HepG2 (cell line): ENCODE results near the gene SIKE1. TPM values are rescaled to one million over a fixed set of nuclear protein-coding genes. Genes with fewer than 3 reads are reported as not detected.

Source experiments
- ATAC-seq: fragments of 200-7000 bp; cut with Tn5 transposase; 3 replicates; pipeline ENCODE4 v1.9.1; 2020; ENCODE audit warnings: mild to moderate bottlenecking, moderate library complexity
- BruUV-seq: library from RNA; stranded (reverse); fragments of 400-500 nt; replicated peaks from 2 replicates; lab custom pipeline; 2021; lab: Mats Ljungman, UMichigan
- CTCF ChIA-PET: fragments of 300-600 bp; formaldehyde crosslinking; extraction: SDS; loops from one replicate; lab custom pipeline; 2021; ENCODE audit warnings: low total read pairs, inconsistent platforms, low intra/inter-chr PET ratio; lab: Yijun Ruan, JAX
- POLR2A ChIA-PET: fragments of 350-600 bp; sonication (Branson Sonifier 250); formaldehyde crosslinking; loops from one replicate; lab custom pipeline; 2020; ENCODE audit warnings: antibody characterized with exemption, inconsistent platforms; lab: Yijun Ruan, JAX
- DNase-seq: peaks from one replicate; pipeline ENCODE4 v3.0.0-alpha.2; 2015; ENCODE audit warnings: low spot score
- FAIRE-seq: peaks from 3 replicates; lab custom pipeline; 2011; peaks lifted over from hg19 to GRCh38; lab: Jason Lieb, UNC
- H2AFZ ChIP-seq: one replicate; pipeline ENCODE4 v1.6.1; 2011; ENCODE audit warnings: low read length, inconsistent platforms
- H3K27ac ChIP-seq: fragments of 300-600 bp; 3 replicates; pipeline ENCODE4 v1.8.0; 2011; ENCODE audit warnings: mixed run types, mild to moderate bottlenecking, mixed read lengths, low read length, inconsistent platforms; ENCODE audit not compliant: insufficient read depth; ENCODE audit errors: extremely low read length
- H3K27me3 ChIP-seq, 2 experiments: fragments of 200-600 bp in 1 of 2; 2 replicates in 1 of 2; 3 replicates in 1 of 2; pipeline versions ENCODE4 v1.6.0 to v1.8.0; 2011; ENCODE audit warnings: low read length in 2 of 2, mild to moderate bottlenecking in 2 of 2, moderate library complexity in 2 of 2, inconsistent platforms in 1 of 2; ENCODE audit not compliant: insufficient read depth in 2 of 2, control insufficient read depth in 1 of 2
- H3K36me3 ChIP-seq, 2 experiments: fragments of 200-600 bp in 1 of 2; replicated peaks in 1 of 2; 2 replicates in 1 of 2; 3 replicates in 1 of 2; pipeline versions ENCODE4 v1.5.1 to v1.8.0; 2011; ENCODE audit warnings: low read length in 2 of 2, inconsistent platforms in 1 of 2; ENCODE audit not compliant: insufficient read depth in 2 of 2, control insufficient read depth in 1 of 2
- H3K4me1 ChIP-seq: 2 replicates; pipeline ENCODE4 v1.5.1; 2012; ENCODE audit warnings: low read length, inconsistent platforms; ENCODE audit not compliant: insufficient read depth
- H3K4me2 ChIP-seq: 2 replicates; pipeline ENCODE4 v1.6.0; 2011; ENCODE audit warnings: low read depth, low read length, inconsistent platforms
- H3K4me3 ChIP-seq, 3 experiments: fragments of 200-600 bp in 1 of 3; sonication (generic), shearing (Covaris generic) in 1 of 3; replicated peaks in 1 of 3; 2 replicates each; pipeline ENCODE4 v1.5.1; 2011 to 2016; ENCODE audit warnings: low read length in 3 of 3, inconsistent platforms in 2 of 3, low read depth in 2 of 3, mild to moderate bottlenecking in 2 of 3, control low read depth in 1 of 3, mixed read lengths in 1 of 3; ENCODE audit not compliant: insufficient read depth in 1 of 3
- H3K79me2 ChIP-seq: one replicate; pipeline ENCODE4 v1.6.1; 2011; ENCODE audit warnings: low read length, inconsistent platforms; ENCODE audit not compliant: insufficient read depth
- H3K9ac ChIP-seq: 2 replicates; pipeline ENCODE4 v1.6.0; 2011; ENCODE audit warnings: mild to moderate bottlenecking, low read depth, low read length, inconsistent platforms; ENCODE audit not compliant: insufficient read depth
- H3K9me3 ChIP-seq: 2 replicates; pipeline ENCODE4 v1.5.1; 2012; ENCODE audit warnings: mild to moderate bottlenecking, low read length
- H4K20me1 ChIP-seq: 2 replicates; pipeline ENCODE4 v1.6.0; 2011; ENCODE audit warnings: inconsistent platforms, mild to moderate bottlenecking, low read length, moderate library complexity; ENCODE audit not compliant: insufficient read depth
- ARID3A ChIP-seq: IDR thresholded peaks from 2 replicates; pipeline ENCODE4 v1.6.1; 2012; ENCODE audit warnings: low read depth, low read length, improper control_type of control experiment
- BATF2 ChIP-seq: sonication (generic); formaldehyde crosslinking; IDR thresholded peaks from 2 replicates; pipeline ENCODE4 v1.8.0; 2022; ENCODE audit warnings: mild to moderate bottlenecking, missing genetic modification reagents, moderate library complexity
- DPF2 ChIP-seq: sonication (generic); formaldehyde crosslinking; IDR thresholded peaks from 2 replicates; pipeline ENCODE4 v1.4.0; 2020; ENCODE audit warnings: mild to moderate bottlenecking, low read depth, missing genetic modification reagents, borderline replicate concordance
- EEA1 ChIP-seq: sonication (generic); formaldehyde crosslinking; IDR thresholded peaks from 2 replicates; pipeline ENCODE4 v1.5.1; 2020; ENCODE audit warnings: mild to moderate bottlenecking, missing genetic modification reagents, borderline replicate concordance
- HMG20A ChIP-seq: IDR thresholded peaks from 2 replicates; pipeline ENCODE4 v1.6.1; 2016; ENCODE audit warnings: borderline replicate concordance
- NR2F6 ChIP-seq, 2 experiments: IDR thresholded peaks; 2 replicates each; pipeline ENCODE4 v1.6.1; 2016; ENCODE audit warnings: antibody characterized with exemption in 1 of 2, mild to moderate bottlenecking in 1 of 2
- SMYD3 ChIP-seq: sonication (generic); formaldehyde crosslinking; IDR thresholded peaks from 2 replicates; pipeline ENCODE4 v1.8.1; 2023; ENCODE audit warnings: mild to moderate bottlenecking, missing genetic modification reagents
- SNRNP70 ChIP-seq: fragments of 200-400 bp; formaldehyde crosslinking; IDR thresholded peaks from 2 replicates; pipeline ENCODE4 v1.6.1; 2017; ENCODE audit warnings: mild to moderate bottlenecking, low read depth, low read length, moderate library complexity
- ZBTB43 ChIP-seq: sonication (generic); formaldehyde crosslinking; conservative IDR thresholded peaks from 2 replicates; pipeline ENCODE4 v1.4.0; 2020; ENCODE audit warnings: missing genetic modification reagents
- ZNF761 ChIP-seq: sonication (generic); formaldehyde crosslinking; conservative IDR thresholded peaks from 2 replicates; pipeline ENCODE4 v1.4.0; 2020; ENCODE audit warnings: mild to moderate bottlenecking, missing genetic modification reagents
- ZUFSP ChIP-seq: sonication (generic); formaldehyde crosslinking; IDR thresholded peaks from 2 replicates; pipeline ENCODE4 v1.9.0; 2021; ENCODE audit warnings: missing genetic modification reagents, mild to moderate bottlenecking, borderline replicate concordance
- WGBS: methylation state at CpG from one replicate; pipeline ENCODE4 v1.1.6; 2017; ENCODE audit warnings: low lambda C conversion rate; 5-methylcytosine and 5-hydroxymethylcytosine counted together
- in situ Hi-C: cut with HindIII; loops from 2 replicates; pipeline ENCODE4 v1.10.0; 2017; ENCODE audit warnings: low pct_unique_long_range_greater_than_20kb; ENCODE audit not compliant: extremely low pct_ligation_motif_present
- intact Hi-C: fragments of 100-400 bp; cut with micrococcal nuclease; formaldehyde crosslinking; loops from one replicate; pipeline ENCODE4 v1.10.0; 2022; ENCODE audit not compliant: unreplicated experiment
- polyA plus RNA-seq, 8 experiments: library from polyadenylated mRNA; depleted of rRNA in 3 of 8; stranded (reverse) in 7 of 8; unstranded in 1 of 8; fragments of >200 nt; fragmentation: Illumina TruSeq in 4 of 8; extraction: Trizol in 4 of 8; gene quantifications; 2 replicates each; pipeline versions ENCODE4 v1.2.1 to v1.2.3, GENCODE V29; 2011 to 2016; ENCODE audit warnings: low read depth in 4 of 8, missing spikeins in 1 of 8, mixed read lengths in 1 of 8; ENCODE audit not compliant: insufficient read depth in 1 of 8
- total RNA-seq, 5 experiments: library from RNA; depleted of rRNA; stranded (reverse); fragments of >200 nt; fragmentation: Illumina TruSeq; extraction: Trizol; gene quantifications; 2 replicates each; pipeline ENCODE4 v1.2.3, GENCODE V29; 2016; ENCODE audit warnings: low read depth in 1 of 5

Gene SIKE1
- total and polyA plus RNA-seq, 2 of the 13 experiments (the other 11 are each of a cell fraction or from before 2014, with no cell fraction given) = 36.5 to 58.4 TPM

GRCh38 chr1:114758256-114758832, 22.1 kb downstream of the SIKE1 start (continued):
- no peak for TF ChIP-seq ARID3A

- H3K4me1 ChIP-seq = peaks cover 44% of the 10 kb centered on the region
- H3K9me3 ChIP-seq = no peaks in the 10 kb centered on the region
- ChIA-PET POLR2A (interaction anchor here (1.0 to 3.6 kb wide), 2 partner anchors 22 to 29 kb away, joined by 3 to 16 read pairs; partner anchors contain the start of gene SIKE1), CTCF (no interaction called here)
- no peaks in the 10 kb centered on the region; a peak in 1 of 5 replicates for H3K27me3 ChIP-seq
- DNase-seq (peak; percentile 98), FAIRE-seq (peak; percentile 98), ATAC-seq (peak; percentile 95)
- peaks cover 46% of the 10 kb centered on the region for H4K20me1 ChIP-seq
- H3K4me3 ChIP-seq = peak within 1 kb of the TSS; percentile 85 to 100 (median 99)
- H2AFZ ChIP-seq = peak within 1 kb of the TSS; percentile 78
- H3K9ac ChIP-seq = peak within 1 kb of the TSS; percentile 100
- H3K27ac ChIP-seq = peak within 1 kb of the TSS; percentile 98
- TSS peak; percentile 51 for BruUV-seq
- H3K4me2 ChIP-seq = peak within 1 kb of the TSS; percentile 72
- in situ Hi-C loops (no loop called here), intact Hi-C loops (loop anchor here (2.0 to 5.0 kb wide), 2 partner anchors 40 to 177 kb away; partner anchors contain the start of genes BCAS2 and NRAS)
- WGBS = 0% methylated on average over 27 of the region's 50 CpGs
- no peaks in the 10 kb centered on the region for H3K36me3 ChIP-seq
- H3K79me2 ChIP-seq = peaks cover 51% of the 10 kb centered on the region
- TF ChIP-seq ZUFSP (CRISPR knock-in tag) (no peak), HMG20A (CRISPR knock-in tag) (no peak), EEA1 (CRISPR knock-in tag) (0 out of 2 replicates have a peak, but pooled peaks have one; percentile 40), NR2F6 (IDR thresholded peaks at IDR 0.05) (no peak), NR2F6 (CRISPR knock-in tag; IDR thresholded peaks at IDR 0.05) (no peak), DPF2 (no peak), SNRNP70 (no peak), BATF2 (CRISPR knock-in tag) (peak; percentile 77), SMYD3 (CRISPR knock-in tag) (no peak), ZBTB43 (CRISPR knock-in tag) (no peak), ZNF761 (CRISPR knock-in tag) (no peak)
Observed at GRCh38 chr1:114757455-114758255, 22.8 kb downstream of the SIKE1 start, which contains the start of gene CSDE1. TSS of gene CSDE1 (minus strand) at chr1:114757984. CDS start at chr1:114739890, 18,094 bp downstream.
